ENCODE results near the gene MARCHF9. TPM values are rescaled to one million over a fixed set of nuclear protein-coding genes. Genes with fewer than 3 reads are reported as not detected.
A peak's percentile ranks its signal among the peaks of the same experiment; 100 is the strongest.

Gene MARCHF9
- total RNA-seq, 1 experiment from 2014 or later, result 21.8 TPM

DNA sequence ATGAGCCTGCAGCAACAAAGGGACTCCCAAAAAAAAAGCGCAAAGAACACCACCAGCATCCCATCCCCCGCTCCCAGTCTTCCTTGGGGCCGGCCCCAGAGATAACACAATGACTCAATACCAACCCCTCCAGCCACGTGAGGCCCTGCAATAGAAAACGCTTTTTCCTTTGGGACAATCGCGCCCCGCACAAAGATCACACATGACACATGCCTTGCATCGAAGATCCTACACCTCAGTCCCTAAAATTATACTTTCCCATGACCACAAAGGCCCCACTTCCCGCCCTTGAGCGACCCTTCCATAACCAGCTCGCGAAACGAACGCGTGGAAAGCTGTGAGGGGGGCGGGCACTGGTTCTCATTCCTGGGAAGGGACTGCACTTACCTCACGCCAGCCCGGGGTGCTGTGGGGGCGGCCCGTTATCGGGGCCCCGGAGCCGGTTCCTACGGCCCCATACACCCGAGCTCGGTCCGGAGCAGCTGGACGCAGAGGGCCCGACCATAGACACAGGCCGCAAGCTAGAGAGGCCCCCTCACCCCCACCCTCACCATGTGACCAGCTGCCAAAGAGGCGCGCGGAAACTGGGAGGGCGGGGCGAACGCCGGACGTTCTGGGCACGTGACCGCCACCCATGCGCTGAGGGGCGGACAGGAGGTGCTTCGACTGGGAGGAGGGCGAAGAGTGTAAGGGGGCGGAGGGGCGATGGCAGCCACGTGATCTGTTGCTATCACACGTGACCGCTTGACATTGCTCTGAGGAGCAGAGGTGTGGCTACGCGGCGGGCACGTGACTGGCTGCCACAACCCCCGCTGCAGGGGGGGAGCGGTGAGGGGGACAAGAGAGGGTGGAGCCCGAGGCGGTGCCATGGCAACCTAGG, 2.9 kb upstream of the MARCHF9 start, which contains the start of gene CDK4 (continued):
- TF ChIP-seq EZH2 (IDR thresholded peaks at IDR 0.05) (no peak), RAD21 (IDR thresholded peaks at IDR 0.05; ENCODE audit: low read depth) (no peak), ZFX (IDR thresholded peaks at IDR 0.05) (peak; percentile 88), POLR2AphosphoS5 (IDR thresholded peaks at IDR 0.05; ENCODE audit: low read depth, low read length) (peak; percentile 81), JUND (IDR thresholded peaks at IDR 0.05) (no peak)
- TF ChIP-seq, protein P1, sequence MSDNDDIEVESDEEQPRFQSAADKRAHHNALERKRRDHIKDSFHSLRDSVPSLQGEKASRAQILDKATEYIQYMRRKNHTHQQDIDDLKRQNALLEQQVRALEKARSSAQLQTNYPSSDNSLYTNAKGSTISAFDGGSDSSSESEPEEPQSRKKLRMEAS (IDR thresholded peaks at IDR 0.05), result no peak
- TF ChIP-seq, protein P2, sequence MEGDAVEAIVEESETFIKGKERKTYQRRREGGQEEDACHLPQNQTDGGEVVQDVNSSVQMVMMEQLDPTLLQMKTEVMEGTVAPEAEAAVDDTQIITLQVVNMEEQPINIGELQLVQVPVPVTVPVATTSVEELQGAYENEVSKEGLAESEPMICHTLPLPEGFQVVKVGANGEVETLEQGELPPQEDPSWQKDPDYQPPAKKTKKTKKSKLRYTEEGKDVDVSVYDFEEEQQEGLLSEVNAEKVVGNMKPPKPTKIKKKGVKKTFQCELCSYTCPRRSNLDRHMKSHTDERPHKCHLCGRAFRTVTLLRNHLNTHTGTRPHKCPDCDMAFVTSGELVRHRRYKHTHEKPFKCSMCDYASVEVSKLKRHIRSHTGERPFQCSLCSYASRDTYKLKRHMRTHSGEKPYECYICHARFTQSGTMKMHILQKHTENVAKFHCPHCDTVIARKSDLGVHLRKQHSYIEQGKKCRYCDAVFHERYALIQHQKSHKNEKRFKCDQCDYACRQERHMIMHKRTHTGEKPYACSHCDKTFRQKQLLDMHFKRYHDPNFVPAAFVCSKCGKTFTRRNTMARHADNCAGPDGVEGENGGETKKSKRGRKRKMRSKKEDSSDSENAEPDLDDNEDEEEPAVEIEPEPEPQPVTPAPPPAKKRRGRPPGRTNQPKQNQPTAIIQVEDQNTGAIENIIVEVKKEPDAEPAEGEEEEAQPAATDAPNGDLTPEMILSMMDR (IDR thresholded peaks at IDR 0.05 in 2 of 3, conservative IDR thresholded peaks at IDR 0.05 in 1 of 3; ENCODE audit: borderline replicate concordance in 1 of 3, insufficient read depth in 1 of 3, low read depth in 2 of 3, low read length in 2 of 3), result no peak

DNA sequence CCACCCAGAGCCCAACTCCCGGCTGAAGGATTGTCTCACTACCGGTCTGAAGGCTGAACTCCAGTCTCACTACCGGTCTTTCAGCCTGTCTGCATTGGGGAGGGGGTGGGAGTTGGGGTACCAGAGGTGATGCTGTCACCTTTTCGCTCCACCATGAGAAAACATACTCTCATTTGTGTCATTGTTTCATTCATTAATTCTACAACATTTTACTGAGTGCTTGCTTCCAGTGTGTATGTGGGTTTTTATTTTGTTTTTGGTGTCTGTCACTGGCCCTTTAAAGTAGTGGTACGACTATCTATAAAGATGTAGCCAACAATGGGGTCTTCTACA, 2.3 kb upstream of the MARCHF9 start:
- peak overlapping the region; percentile 15; the same call in 1 of the 2 replicates for H3K27ac ChIP-seq (ENCODE audit: low read depth, low read length)
- no peaks in the 10 kb centered on the region for H3K27me3 ChIP-seq (ENCODE audit: insufficient read depth, low read length)
- no peaks in the 10 kb centered on the region for H3K9me3 ChIP-seq (ENCODE audit: control insufficient read depth in 1 of 2, insufficient read depth in 1 of 2, low read depth in 1 of 2, low read length in 2 of 2)
- DNase-seq (ENCODE audit: low read depth, low spot score) (no peak), ATAC-seq (no peak)
- H2AFZ ChIP-seq (ENCODE audit: low read depth, low read length, poor library complexity, severe bottlenecking), result no peak overlapping the region
- peak overlapping the region; percentile 30 to 82 for H3K4me3 ChIP-seq (replicated peaks in 1 of 2; ENCODE audit: low read depth in 1 of 2, low read length in 2 of 2)
- H3K79me2 ChIP-seq (ENCODE audit: insufficient read depth, low read length), result peaks cover 33% of the 10 kb centered on the region
- peak overlapping the region; percentile 33 for H3K9ac ChIP-seq (ENCODE audit: low read length)
- CTCF ChIA-PET, result no interaction called here
- no peaks in the 10 kb centered on the region for H3K9me2 ChIP-seq (ENCODE audit: insufficient read depth)
- no peaks in the 10 kb centered on the region for H4K20me1 ChIP-seq (ENCODE audit: insufficient read depth)
- BruUV-seq (replicated peaks), result no TSS peak
- peaks cover 20 to 46% of the 10 kb centered on the region in 2 experiments for H3K4me1 ChIP-seq (ENCODE audit: control insufficient read depth in 1 of 2, insufficient read depth in 2 of 2, low read length in 2 of 2)
- intact Hi-C loops (cut with micrococcal nuclease), result no loop called here
- peak overlapping the region; percentile 88 for H3K4me2 ChIP-seq (ENCODE audit: low read length)
- TF ChIP-seq, protein P3, sequence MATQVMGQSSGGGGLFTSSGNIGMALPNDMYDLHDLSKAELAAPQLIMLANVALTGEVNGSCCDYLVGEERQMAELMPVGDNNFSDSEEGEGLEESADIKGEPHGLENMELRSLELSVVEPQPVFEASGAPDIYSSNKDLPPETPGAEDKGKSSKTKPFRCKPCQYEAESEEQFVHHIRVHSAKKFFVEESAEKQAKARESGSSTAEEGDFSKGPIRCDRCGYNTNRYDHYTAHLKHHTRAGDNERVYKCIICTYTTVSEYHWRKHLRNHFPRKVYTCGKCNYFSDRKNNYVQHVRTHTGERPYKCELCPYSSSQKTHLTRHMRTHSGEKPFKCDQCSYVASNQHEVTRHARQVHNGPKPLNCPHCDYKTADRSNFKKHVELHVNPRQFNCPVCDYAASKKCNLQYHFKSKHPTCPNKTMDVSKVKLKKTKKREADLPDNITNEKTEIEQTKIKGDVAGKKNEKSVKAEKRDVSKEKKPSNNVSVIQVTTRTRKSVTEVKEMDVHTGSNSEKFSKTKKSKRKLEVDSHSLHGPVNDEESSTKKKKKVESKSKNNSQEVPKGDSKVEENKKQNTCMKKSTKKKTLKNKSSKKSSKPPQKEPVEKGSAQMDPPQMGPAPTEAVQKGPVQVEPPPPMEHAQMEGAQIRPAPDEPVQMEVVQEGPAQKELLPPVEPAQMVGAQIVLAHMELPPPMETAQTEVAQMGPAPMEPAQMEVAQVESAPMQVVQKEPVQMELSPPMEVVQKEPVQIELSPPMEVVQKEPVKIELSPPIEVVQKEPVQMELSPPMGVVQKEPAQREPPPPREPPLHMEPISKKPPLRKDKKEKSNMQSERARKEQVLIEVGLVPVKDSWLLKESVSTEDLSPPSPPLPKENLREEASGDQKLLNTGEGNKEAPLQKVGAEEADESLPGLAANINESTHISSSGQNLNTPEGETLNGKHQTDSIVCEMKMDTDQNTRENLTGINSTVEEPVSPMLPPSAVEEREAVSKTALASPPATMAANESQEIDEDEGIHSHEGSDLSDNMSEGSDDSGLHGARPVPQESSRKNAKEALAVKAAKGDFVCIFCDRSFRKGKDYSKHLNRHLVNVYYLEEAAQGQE (IDR thresholded peaks at IDR 0.05; ENCODE audit: low read depth), result no peak
- TF ChIP-seq, protein P2 (IDR thresholded peaks at IDR 0.05 in 2 of 3, conservative IDR thresholded peaks at IDR 0.05 in 1 of 3; ENCODE audit: borderline replicate concordance in 1 of 3, insufficient read depth in 1 of 3, low read depth in 2 of 3, low read length in 2 of 3), result no peak
- TF ChIP-seq, protein P4, sequence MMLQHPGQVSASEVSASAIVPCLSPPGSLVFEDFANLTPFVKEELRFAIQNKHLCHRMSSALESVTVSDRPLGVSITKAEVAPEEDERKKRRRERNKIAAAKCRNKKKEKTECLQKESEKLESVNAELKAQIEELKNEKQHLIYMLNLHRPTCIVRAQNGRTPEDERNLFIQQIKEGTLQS (IDR thresholded peaks at IDR 0.05), result no peak
- no peak for TF ChIP-seq CBX3 (IDR thresholded peaks at IDR 0.05; ENCODE audit: low read depth)
- TF ChIP-seq EZH2 (IDR thresholded peaks at IDR 0.05), result no peak
- TF ChIP-seq FOSL1 (IDR thresholded peaks at IDR 0.05; ENCODE audit: low read depth), result no peak
- RAD21 ChIA-PET (ENCODE audit: low non-redundant PET in 1 of 2, low total read pairs in 2 of 2, uncharacterized antibody in 2 of 2, unreplicated experiment in 2 of 2), result no interaction called here
- POLR2A ChIA-PET, result interaction anchor here (0.8 kb wide), 1 partner anchor 14 kb away, joined by 5 read pairs; the partner anchor contains the start of gene CYP27B1
- H3K36me3 ChIP-seq (ENCODE audit: control insufficient read depth in 1 of 2, insufficient read depth in 2 of 2, low read length in 2 of 2), result peaks cover 12 to 19% of the 10 kb centered on the region in 2 experiments; a peak in 2 of 4 replicates

All from HCT116 (cell line).